Measurements from ENCODE around the gene DDX17.

DNA sequence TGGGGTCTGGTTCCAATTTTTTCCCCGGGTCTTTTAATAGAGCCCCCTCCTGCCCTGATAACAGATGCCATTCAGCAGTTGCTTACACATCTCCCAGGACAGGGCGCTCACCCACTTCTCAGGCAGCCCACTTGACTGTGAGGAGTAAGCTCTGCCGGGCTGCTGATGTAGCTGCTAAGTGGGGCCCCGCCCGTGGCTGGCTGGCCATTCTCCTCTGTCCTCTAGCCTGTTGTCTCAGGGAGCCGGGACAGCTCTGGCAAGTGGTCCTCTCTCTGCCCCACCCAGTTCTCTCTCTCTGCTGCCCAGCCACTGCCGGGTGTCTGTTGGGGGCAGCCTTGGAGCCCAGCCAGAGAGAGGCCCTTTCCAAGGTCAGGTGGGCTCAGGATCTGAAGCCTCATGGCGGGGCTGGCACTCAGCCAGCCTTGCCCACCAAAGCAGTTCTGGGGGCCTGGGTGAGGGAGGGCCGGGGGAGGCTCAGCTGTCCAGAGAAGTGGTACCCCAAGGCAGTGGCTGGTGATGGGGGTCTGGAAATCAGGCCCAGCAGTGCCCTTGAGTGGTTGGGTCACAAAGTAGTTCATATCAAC, 60.0 kb downstream of the DDX17 start:
- TF ChIP-seq POLR2A (IDR thresholded peaks at IDR 0.05) = no peak
- TF ChIP-seq, protein P1, sequence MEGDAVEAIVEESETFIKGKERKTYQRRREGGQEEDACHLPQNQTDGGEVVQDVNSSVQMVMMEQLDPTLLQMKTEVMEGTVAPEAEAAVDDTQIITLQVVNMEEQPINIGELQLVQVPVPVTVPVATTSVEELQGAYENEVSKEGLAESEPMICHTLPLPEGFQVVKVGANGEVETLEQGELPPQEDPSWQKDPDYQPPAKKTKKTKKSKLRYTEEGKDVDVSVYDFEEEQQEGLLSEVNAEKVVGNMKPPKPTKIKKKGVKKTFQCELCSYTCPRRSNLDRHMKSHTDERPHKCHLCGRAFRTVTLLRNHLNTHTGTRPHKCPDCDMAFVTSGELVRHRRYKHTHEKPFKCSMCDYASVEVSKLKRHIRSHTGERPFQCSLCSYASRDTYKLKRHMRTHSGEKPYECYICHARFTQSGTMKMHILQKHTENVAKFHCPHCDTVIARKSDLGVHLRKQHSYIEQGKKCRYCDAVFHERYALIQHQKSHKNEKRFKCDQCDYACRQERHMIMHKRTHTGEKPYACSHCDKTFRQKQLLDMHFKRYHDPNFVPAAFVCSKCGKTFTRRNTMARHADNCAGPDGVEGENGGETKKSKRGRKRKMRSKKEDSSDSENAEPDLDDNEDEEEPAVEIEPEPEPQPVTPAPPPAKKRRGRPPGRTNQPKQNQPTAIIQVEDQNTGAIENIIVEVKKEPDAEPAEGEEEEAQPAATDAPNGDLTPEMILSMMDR (IDR thresholded peaks at IDR 0.05) = no peak
